Omental fat pad (tissue), 4 donors: ENCODE results near the gene PTPN22. TPM values are rescaled to one million over a fixed set of nuclear protein-coding genes. Genes with fewer than 3 reads are reported as not detected.

Experiments used
- ATAC-seq: fragments of 150-250 bp; one replicate; pipeline ENCODE4 v1.9.1; 2016; ENCODE audit warnings: mild to moderate bottlenecking, moderate library complexity; ENCODE audit not compliant: low FRiP score
- DNase-seq: peaks from one replicate; pipeline ENCODE4 v3.0.0-alpha.2; 2019; ENCODE audit warnings: low spot score
- CTCF ChIP-seq, 3 donors: fragments of 450-650 bp; IDR thresholded peaks; one replicate each; pipeline ENCODE4 v1.5.1; 2016 to 2017; ENCODE audit warnings: antibody characterized with exemption in 3 of 3, mild to moderate bottlenecking in 3 of 3, moderate library complexity in 2 of 3
- total RNA-seq, 4 donors: library from RNA; depleted of rRNA; stranded (reverse); fragments of >200 nt; gene quantifications; one replicate each; pipeline ENCODE4 v1.1.0, GENCODE V29; 2016

The PTPN22 gene
- total RNA-seq, 4 donors from 2014 or later = 2.8 to 6.8 (median 3.2) TPM

DNA sequence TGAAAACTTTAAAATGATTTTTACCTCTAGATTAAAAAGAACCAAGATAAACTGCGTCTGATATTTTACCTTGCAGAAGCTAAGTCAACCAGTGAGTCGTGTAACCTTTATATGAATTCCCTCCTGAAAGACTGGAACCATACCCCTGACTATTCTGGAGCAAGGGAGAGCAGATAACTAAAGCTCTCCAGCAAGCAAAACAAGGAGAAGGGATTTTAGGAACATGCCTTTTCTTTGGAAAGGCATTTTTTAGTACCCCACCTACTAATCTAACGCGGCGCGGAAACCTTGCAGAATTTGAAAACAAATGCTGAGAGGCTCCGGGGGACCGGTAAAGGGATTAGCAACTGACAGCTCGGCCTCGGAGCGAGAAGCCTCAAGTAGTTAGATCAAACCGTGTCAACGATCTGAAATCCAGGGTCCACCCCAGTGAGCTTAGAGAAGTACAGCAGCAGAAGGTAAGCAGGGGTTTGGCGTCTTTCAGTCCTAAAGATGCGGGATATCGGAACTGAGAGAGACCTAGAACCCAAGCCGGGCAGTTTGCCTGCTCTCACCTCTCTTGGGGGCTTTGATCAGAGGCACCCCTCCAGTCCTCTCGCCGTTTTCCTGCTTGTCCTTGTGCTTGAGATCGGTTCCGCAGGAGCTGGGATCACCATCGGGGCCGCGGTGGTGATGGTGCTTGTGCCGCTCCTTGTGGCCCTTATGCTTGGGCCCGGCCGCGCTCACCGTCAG is 60.2 kb downstream of the PTPN22 start:
- no peak for TF ChIP-seq CTCF (IDR thresholded peaks at IDR 0.05)
- ATAC-seq (peak; percentile 50), DNase-seq (peak; percentile 29)

- no peak for ATAC-seq
These were observed 61.6 kb downstream of the PTPN22 start for GRCh38 chr1:113809670-113810602.

DNA sequence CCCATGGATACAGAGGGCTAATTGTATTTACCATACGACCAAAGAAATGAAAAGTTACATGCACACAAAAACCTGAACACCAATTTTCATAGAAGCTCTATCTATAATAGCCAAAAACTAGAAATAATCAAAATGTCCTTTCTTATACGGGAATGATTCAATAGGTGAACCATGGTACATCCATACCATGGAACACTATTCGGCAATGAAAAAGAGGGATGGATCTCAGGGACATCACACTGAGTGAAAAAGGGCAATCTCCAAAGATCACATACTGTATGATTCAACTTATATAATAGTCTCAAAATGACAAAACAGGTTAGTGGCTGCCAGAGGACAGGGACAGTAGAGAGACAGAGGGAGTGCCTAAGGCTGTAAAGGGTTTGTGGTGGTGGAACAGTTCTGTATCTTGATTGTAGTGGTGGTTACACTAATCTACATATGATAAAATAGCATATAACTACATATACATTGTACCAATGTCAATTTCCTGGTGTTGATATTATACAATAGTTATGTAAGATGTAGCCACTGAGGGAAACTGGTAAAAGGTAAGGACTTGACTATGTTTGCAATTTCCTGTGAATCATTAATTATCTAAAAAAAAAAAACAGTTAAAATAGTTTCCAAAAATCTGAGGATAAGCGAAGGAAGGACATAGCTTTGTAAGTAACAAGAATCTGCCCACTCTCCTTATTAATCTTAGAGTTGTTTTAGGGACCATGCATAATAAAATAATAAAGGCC is 62.9 kb downstream of the PTPN22 start:
- no peak for TF ChIP-seq CTCF (IDR thresholded peaks at IDR 0.05)
- DNase-seq (no peak), ATAC-seq (no peak)

More at GRCh38 chr1:113809670-113810602, 61.6 kb downstream of the PTPN22 start:
- DNase-seq = no peak
- TF ChIP-seq CTCF (IDR thresholded peaks at IDR 0.05) = no peak

GRCh38 chr1:113805639-113806038 is 65.9 kb downstream of the PTPN22 start:
- ATAC-seq (no peak), DNase-seq (no peak)
- TF ChIP-seq CTCF (IDR thresholded peaks at IDR 0.05) = no peak

DNA sequence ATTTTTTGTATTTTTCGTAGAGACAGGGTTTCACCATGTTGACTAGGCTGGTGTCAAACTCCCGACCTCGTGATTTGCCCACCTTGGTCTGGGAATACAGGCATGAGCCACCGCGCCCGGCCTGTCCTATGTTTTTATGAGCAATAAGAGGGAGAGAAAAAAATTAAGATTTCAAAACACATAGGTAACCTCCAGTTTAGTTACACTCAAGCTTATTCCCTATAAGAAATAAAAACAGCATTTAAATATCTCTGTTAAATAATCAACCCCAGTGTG is 66.3 kb downstream of the PTPN22 start:
- ATAC-seq = no peak
- no peak for TF ChIP-seq CTCF (IDR thresholded peaks at IDR 0.05)

GRCh38 chr1:113804421-113805255 is 66.9 kb downstream of the PTPN22 start:
- ATAC-seq (peak; percentile 84), DNase-seq (no peak)
- no peak for TF ChIP-seq CTCF (IDR thresholded peaks at IDR 0.05)

More for the DNA sequence above, 66.3 kb downstream of the PTPN22 start:
- DNase-seq = no peak
